Adrenal gland (tissue), 12 donors: ENCODE measurements around the gene SVIL. TPM values are rescaled to one million over a fixed set of nuclear protein-coding genes. Genes with fewer than 3 reads are reported as not detected.

Source experiments
- DNase-seq, 7 donors: peaks; one replicate each; pipeline ENCODE4 v3.0.0-alpha.2; 2019 to 2020
- H3K27ac ChIP-seq, 5 donors: fragments of 200-600 bp; sonication (generic) in 4 of 5; 1 replicate in 3 of 5; 2 replicates in 2 of 5; pipeline versions ENCODE4 v1.5.1 to v1.8.0; 2016 to 2020; ENCODE audit warnings: mild to moderate bottlenecking in 1 of 5
- H3K27me3 ChIP-seq: fragments of 200-600 bp; 2 replicates; pipeline ENCODE4 v1.8.0; 2021
- H3K36me3 ChIP-seq, 2 donors: fragments of 200-600 bp; replicated peaks in 1 of 2; 1 replicate in 1 of 2; 2 replicates in 1 of 2; pipeline versions ENCODE4 v1.5.1 to v1.8.0; 2018 to 2022
- H3K4me1 ChIP-seq, 2 donors: fragments of 200-600 bp; replicated peaks in 1 of 2; 1 replicate in 1 of 2; 2 replicates in 1 of 2; pipeline versions ENCODE4 v1.5.1 to v1.8.0; 2018 to 2021
- H3K4me3 ChIP-seq, 4 donors: fragments of 200-600 bp; sonication (generic) in 3 of 4; one replicate each; pipeline ENCODE4 v1.5.1; 2016 to 2018
- H3K9me3 ChIP-seq, 3 donors: fragments of 200-600 bp; sonication (generic) in 1 of 3; replicated peaks in 1 of 3; 1 replicate in 2 of 3; 2 replicates in 1 of 3; pipeline versions ENCODE4 v1.5.1 to v1.8.0; 2016 to 2021
- POLR2A ChIP-seq, 2 donors: fragments of 450-650 bp; IDR thresholded peaks; one replicate each; pipeline ENCODE4 v1.6.1; 2017; ENCODE audit warnings: antibody characterized with exemption in 2 of 2, mild to moderate bottlenecking in 2 of 2, moderate library complexity in 1 of 2
- WGBS, 4 donors: extraction: QIAGEN DNeasy Blood & Tissue Kit in 2 of 4; methylation state at CpG; one replicate each; pipeline versions ENCODE4 v1.1.5 to v1.1.7; 2013 to 2017; 5-methylcytosine and 5-hydroxymethylcytosine counted together
- intact Hi-C, 2 donors: fragments of 100-400 bp; cut with DNase I; formaldehyde crosslinking; loops; one replicate each; pipeline versions ENCODE4 v1.14.1 to v1.15.0; 2022 to 2023
- polyA plus RNA-seq, 3 donors: library from polyadenylated mRNA; stranded (reverse); fragments of 200-250 nt in 2 of 3; fragments of 350-450 nt in 1 of 3; fragmentation: Illumina TruSeq in 1 of 3; extraction: RNeasy Lipid Tissue Mini Kit (QIAGEN cat#74804) in 1 of 3; gene quantifications; one replicate each; pipeline ENCODE4 v1.2.3, GENCODE V29; 2013 to 2014
- total RNA-seq, 9 donors: library from RNA; depleted of rRNA in 4 of 9; stranded (reverse); fragments of >200 nt in 4 of 9; fragments of 120-200 nt in 1 of 9; fragmentation: NEBNext Ultra II Directional in 1 of 9; extraction: Animal tissue kit (Norgen Biotek cat#: 25700) in 1 of 9; gene quantifications; one replicate each; pipeline versions ENCODE4 v1.1.0 to v1.2.4, GENCODE V29; 2013 to 2023
- TF ChIP-seq, protein P1 (sequence below), 6 experiments: fragments of 450-650 bp in 4 of 6; fragments of 200-600 bp in 2 of 6; sonication (generic) in 1 of 6; IDR thresholded peaks; 1 replicate in 5 of 6; 2 replicates in 1 of 6; pipeline versions ENCODE4 v1.5.1 to v1.8.0; 2016 to 2021; ENCODE audit warnings: antibody characterized with exemption in 6 of 6, mild to moderate bottlenecking in 2 of 6, moderate library complexity in 1 of 6
- donor health status: healthy with polysubstance abuse.
- donor health status: Bipolar disorder and iron deficiency.
- donor health status: DM: yes; HTN: yes; CAD: no.
- donor health status: DM: no; HTN: no; CAD: no.
- donor health status: DM: no; HTN: no; CAD: no.
- donor health status: DM: yes; HTN: yes; CAD: no.

Gene SVIL
- total and polyA plus RNA-seq, 12 donors: 6.7 to 73.1 (median 26.0) TPM

DNA sequence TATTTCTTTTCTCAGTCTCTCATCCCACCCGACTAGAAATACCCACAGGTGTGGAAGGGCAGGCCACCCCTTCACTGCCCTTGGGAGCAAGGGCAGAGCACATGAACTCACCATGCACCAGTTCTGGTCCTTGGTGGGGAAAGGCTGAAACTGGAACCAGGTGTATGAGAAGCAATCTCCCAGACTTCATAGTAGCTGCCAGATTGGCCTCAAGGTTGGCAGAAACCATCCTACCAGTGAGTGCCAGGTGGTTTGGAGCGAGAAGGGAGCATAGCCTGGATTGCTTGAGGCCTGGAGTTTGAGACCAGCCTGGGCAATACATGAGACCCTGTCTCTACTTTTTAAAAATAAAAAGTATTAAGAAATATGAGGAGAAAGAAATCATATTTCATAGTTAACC is 207.1 kb downstream of the SVIL start:
- no peaks in the 10 kb centered on the region for H3K27me3 ChIP-seq
- WGBS, 4 donors: 49 to 67% (median 60%) methylated on average over 2 of the region's 2 CpGs
- no peak for DNase-seq
- TF ChIP-seq, protein P1, sequence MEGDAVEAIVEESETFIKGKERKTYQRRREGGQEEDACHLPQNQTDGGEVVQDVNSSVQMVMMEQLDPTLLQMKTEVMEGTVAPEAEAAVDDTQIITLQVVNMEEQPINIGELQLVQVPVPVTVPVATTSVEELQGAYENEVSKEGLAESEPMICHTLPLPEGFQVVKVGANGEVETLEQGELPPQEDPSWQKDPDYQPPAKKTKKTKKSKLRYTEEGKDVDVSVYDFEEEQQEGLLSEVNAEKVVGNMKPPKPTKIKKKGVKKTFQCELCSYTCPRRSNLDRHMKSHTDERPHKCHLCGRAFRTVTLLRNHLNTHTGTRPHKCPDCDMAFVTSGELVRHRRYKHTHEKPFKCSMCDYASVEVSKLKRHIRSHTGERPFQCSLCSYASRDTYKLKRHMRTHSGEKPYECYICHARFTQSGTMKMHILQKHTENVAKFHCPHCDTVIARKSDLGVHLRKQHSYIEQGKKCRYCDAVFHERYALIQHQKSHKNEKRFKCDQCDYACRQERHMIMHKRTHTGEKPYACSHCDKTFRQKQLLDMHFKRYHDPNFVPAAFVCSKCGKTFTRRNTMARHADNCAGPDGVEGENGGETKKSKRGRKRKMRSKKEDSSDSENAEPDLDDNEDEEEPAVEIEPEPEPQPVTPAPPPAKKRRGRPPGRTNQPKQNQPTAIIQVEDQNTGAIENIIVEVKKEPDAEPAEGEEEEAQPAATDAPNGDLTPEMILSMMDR (IDR thresholded peaks at IDR 0.05): no peak
- no peak for TF ChIP-seq POLR2A (IDR thresholded peaks at IDR 0.05)
- H3K4me3 ChIP-seq: no peak overlapping the region
- no peaks in the 10 kb centered on the region for H3K36me3 ChIP-seq
- no peaks in the 10 kb centered on the region for H3K9me3 ChIP-seq
- intact Hi-C loops: no loop called here
- peaks cover 26 to 42% of the 10 kb centered on the region in 2 donors for H3K4me1 ChIP-seq
- H3K27ac ChIP-seq: peak overlapping the region; percentile 1 to 82 (median 72)

DNA sequence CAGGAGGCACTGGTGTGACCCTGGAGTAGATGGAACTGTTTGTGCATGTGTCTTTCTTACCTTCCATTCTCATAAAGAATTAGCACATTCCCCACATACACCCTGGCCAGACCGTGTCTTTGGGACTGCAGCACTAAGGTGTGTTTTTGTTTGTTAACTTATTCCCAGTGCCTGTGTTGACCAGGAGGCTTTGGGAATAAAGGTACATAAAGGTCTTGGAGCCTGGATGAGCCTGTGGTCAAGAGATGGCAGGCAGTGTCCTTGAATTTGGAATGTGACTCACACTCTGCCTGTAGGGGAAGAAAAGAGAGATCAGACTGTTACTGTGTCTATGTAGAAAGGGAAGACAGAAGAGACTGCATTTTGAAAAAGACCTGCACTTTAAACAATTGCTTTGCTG is 208.4 kb downstream of the SVIL start:
- Histone ChIP-seq H3K36me3 (peaks cover 0 to 5% of the 10 kb centered on the region in 2 donors), H3K4me1 (peaks cover 24 to 39% of the 10 kb centered on the region in 2 donors), H3K27me3 (no peaks in the 10 kb centered on the region), H3K27ac (peak overlapping the region; percentile 37 to 82 (median 78)), H3K9me3 (no peaks in the 10 kb centered on the region), H3K4me3 (no peak overlapping the region)
- TF ChIP-seq, protein P1 (IDR thresholded peaks at IDR 0.05): no peak
- TF ChIP-seq POLR2A (IDR thresholded peaks at IDR 0.05): no peak
- DNase-seq: peak in 6 of 7 donors; percentile 49 to 69 (median 59)
- 0 to 42% (median 39%) methylated on average over 1 of the region's 1 CpG for WGBS, 4 donors
- intact Hi-C loops: no loop called here

DNA sequence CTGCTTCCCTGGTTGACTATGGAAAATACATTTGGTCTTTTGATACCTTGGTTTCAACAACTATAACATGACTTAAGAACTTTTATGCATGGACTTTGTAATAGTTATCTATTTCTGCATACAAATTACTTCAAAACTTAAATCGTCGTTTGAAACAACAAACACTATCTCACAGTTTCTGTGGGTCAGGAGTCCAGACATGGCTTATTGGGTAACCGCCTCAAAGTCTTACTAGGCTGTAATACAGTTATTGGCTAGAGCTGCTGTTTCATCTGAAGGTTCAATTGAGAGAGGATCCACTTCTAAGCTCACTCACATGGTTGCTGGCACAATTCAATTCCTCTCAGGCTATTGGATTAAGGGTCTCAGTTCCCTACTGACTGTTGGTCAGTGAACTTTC is 210.8 kb downstream of the SVIL start:
- Histone ChIP-seq H3K4me1 (peaks cover 24 to 53% of the 10 kb centered on the region in 2 donors), H3K27ac (no peak overlapping the region), H3K9me3 (no peaks in the 10 kb centered on the region), H3K36me3 (peaks cover 0 to 18% of the 10 kb centered on the region in 2 donors), H3K4me3 (no peak overlapping the region), H3K27me3 (no peaks in the 10 kb centered on the region)
- WGBS, 4 donors: 93 to 97% (median 95%) methylated on average over 3 of the region's 3 CpGs
- DNase-seq: no peak
- TF ChIP-seq, protein P1 (IDR thresholded peaks at IDR 0.05): no peak
- no peak for TF ChIP-seq POLR2A (IDR thresholded peaks at IDR 0.05)
- intact Hi-C loops: no loop called here

DNA sequence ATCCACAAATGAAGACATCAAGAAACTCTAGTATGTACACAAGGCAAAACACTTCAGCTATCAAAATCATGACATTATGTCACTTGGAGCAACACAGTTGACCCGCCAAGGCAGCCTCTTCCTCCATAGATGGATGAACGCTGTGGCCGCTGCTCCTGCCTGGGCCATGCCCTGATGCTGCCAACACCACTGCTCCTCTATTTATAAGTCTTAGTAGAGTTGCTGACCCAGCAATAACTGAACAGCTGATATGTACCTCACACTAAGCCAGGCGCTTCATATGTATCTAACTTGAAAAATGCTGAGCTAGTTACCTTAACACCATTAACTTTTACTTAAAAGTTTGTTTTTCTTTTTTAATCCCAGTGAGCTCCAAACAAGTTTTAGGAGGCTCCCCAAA is 214.0 kb downstream of the SVIL start:
- H3K4me3 ChIP-seq: no peak overlapping the region
- peaks cover 5 to 45% of the 10 kb centered on the region in 2 donors for H3K4me1 ChIP-seq
- intact Hi-C loops: no loop called here
- TF ChIP-seq POLR2A (IDR thresholded peaks at IDR 0.05): no peak
- TF ChIP-seq, protein P1 (IDR thresholded peaks at IDR 0.05): no peak
- H3K36me3 ChIP-seq: peaks cover 0 to 29% of the 10 kb centered on the region in 2 donors
- H3K27me3 ChIP-seq: no peaks in the 10 kb centered on the region
- H3K9me3 ChIP-seq: no peaks in the 10 kb centered on the region
- no peak for DNase-seq
- H3K27ac ChIP-seq: peak overlapping the region in 1 of 5 donors; percentile 60
- 94 to 99% (median 98%) methylated on average over 4 of the region's 4 CpGs for WGBS, 4 donors
